Breast epithelium (tissue), 3 donors: Measurements from ENCODE around the gene CDC14B.

ENCODE experiments used
- CTCF ChIP-seq, 3 donors: fragments of 450-650 bp; IDR thresholded peaks; one replicate each; pipeline ENCODE4 v1.5.1; 2016 to 2017; ENCODE audit warnings: antibody characterized with exemption in 3 of 3, mild to moderate bottlenecking in 3 of 3, moderate library complexity in 3 of 3
- POLR2A ChIP-seq: fragments of 450-650 bp; IDR thresholded peaks from one replicate; pipeline ENCODE4 v1.6.1; 2016; ENCODE audit warnings: antibody characterized with exemption, mild to moderate bottlenecking, moderate library complexity
- POLR2AphosphoS5 ChIP-seq, 3 donors: sonication (generic); formaldehyde crosslinking; IDR thresholded peaks; one replicate each; pipeline ENCODE4 v1.6.1; 2017; ENCODE audit warnings: antibody characterized with exemption in 3 of 3

GRCh38 chr9:96567203-96567700 is 52.4 kb downstream of the CDC14B start:
- no peak for TF ChIP-seq CTCF (IDR thresholded peaks at IDR 0.05)
- no peak for TF ChIP-seq POLR2A
- TF ChIP-seq POLR2AphosphoS5 (IDR thresholded peaks at IDR 0.05), result no peak
